ENCODE results near the gene CALCOCO2. TPM values are rescaled to one million over a fixed set of nuclear protein-coding genes. Genes with fewer than 3 reads are reported as not detected.
A peak's percentile ranks its signal among the peaks of the same experiment; 100 is the strongest.

CALCOCO2 gene
- total and polyA plus RNA-seq, 2 of the 13 experiments (the other 11 are each of a cell fraction or from before 2014, with no cell fraction given): 72.9 to 111 TPM

- CTCF ChIA-PET (ENCODE audit: low intra/inter-chr PET ratio, low total read pairs): no interaction called here
- Histone ChIP-seq H3K27ac (ENCODE audit: extremely low read length, insufficient read depth, low read length) (no peak overlapping the region), H3K4me3 (replicated peaks in 1 of 3; ENCODE audit: insufficient read depth in 1 of 3, low read depth in 2 of 3, low read length in 3 of 3) (no peak overlapping the region), H2AFZ (ENCODE audit: low read length) (no peak overlapping the region), H4K20me1 (ENCODE audit: insufficient read depth, low read length) (no peaks in the 10 kb centered on the region), H3K9ac (ENCODE audit: insufficient read depth, low read depth, low read length) (no peak overlapping the region), H3K79me2 (ENCODE audit: insufficient read depth, low read length) (peaks cover 10% of the 10 kb centered on the region), H3K9me3 (ENCODE audit: low read length) (no peaks in the 10 kb centered on the region), H3K4me1 (ENCODE audit: insufficient read depth, low read length) (0 out of 2 replicates have a peak, but pooled peaks cover 8% of the 10 kb centered on the region), H3K4me2 (ENCODE audit: low read depth, low read length) (no peak overlapping the region), H3K27me3 (ENCODE audit: control insufficient read depth in 1 of 2, insufficient read depth in 2 of 2, low read length in 2 of 2) (no peaks in the 10 kb centered on the region), H3K36me3 (replicated peaks in 1 of 2; ENCODE audit: control insufficient read depth in 1 of 2, insufficient read depth in 2 of 2, low read length in 2 of 2) (peaks cover 8 to 36% of the 10 kb centered on the region in 2 experiments)
- in situ Hi-C loops (cut with HindIII; ENCODE audit: extremely low pct_ligation_motif_present, low pct_unique_long_range_greater_than_20kb) (no loop called here), intact Hi-C loops (cut with micrococcal nuclease; ENCODE audit: unreplicated experiment) (no loop called here)
- TF ChIP-seq PHF20 (CRISPR knock-in tag; IDR thresholded peaks at IDR 0.05) (no peak), ZNF770 (CRISPR knock-in tag; IDR thresholded peaks at IDR 0.05) (no peak), ZFP36L1 (CRISPR knock-in tag; IDR thresholded peaks at IDR 0.05) (no peak), TFDP1 (CRISPR knock-in tag; IDR thresholded peaks at IDR 0.05; ENCODE audit: borderline replicate concordance) (no peak), PRDM4 (CRISPR knock-in tag; IDR thresholded peaks at IDR 0.05; ENCODE audit: borderline replicate concordance) (no peak), POLR2A (IDR thresholded peaks at IDR 0.05; ENCODE audit: insufficient read depth in 1 of 2, low read depth in 2 of 2, low read length in 2 of 2) (no peak), CEBPB (IDR thresholded peaks at IDR 0.05; ENCODE audit: borderline replicate concordance, low read depth, low read length) (peak; percentile 41; the same call in 1 of the 2 replicates)
- BruUV-seq (replicated peaks): no TSS peak
- no peak for FAIRE-seq
- WGBS (ENCODE audit: low lambda C conversion rate): 83% methylated on average over 3 of the region's 3 CpGs
- no peak for DNase-seq (ENCODE audit: low spot score)
- no peak for ATAC-seq
- POLR2A ChIA-PET: interaction anchor here (1.6 kb wide), 1 partner anchor 10 kb away, joined by 6 read pairs; no protein-coding TSS in a partner anchor
Measured at GRCh38 chr17:48841395-48841831, 10.6 kb downstream of the CALCOCO2 start.
